GM19023 (cell line): ENCODE measurements around the gene PRND.

Experiments
- ATAC-seq: cut with Tn5 transposase; IDR thresholded peaks from one replicate; pipeline ENCODE4 v1.9.1; 2021; ENCODE audit warnings: mild to moderate bottlenecking, moderate library complexity; ENCODE audit not compliant: unreplicated experiment

PRND gene

GRCh38 chr20:4775322-4776078 lies 53.8 kb downstream of the PRND start:
- ATAC-seq, result no peak

DNA sequence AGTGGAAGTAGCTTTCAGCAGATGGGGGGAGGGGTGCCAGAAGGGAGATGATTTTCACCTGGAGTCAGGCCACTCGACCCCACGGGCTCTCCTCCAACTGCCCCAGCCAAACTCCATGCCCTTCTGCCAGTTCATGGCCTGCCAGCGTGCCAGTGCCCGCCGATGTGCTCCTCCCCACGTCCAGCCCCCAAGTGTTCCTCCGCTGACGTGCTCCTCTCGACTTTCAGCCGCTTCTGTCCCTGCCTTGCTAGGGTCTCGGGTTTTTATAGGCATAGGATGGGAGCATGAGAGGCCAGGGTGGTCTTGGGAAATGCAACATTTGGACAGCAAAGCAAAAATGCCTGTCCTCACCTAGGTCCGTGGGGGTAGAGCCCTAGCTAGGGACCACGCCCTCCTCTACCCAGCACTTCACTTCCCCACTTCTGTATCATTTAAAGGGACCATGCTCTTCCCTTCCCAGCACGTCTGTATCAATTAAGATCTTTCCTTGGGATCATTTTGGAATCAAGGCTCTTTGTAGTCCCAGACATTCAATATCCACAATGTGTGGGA lies 54.4 kb downstream of the PRND start:
- no peak for ATAC-seq
